Ovary (tissue), 9 donors: ENCODE data around the gene HTRA2. TPM values are rescaled to one million over a fixed set of nuclear protein-coding genes. Genes with fewer than 3 reads are reported as not detected.

Experiments used
- DNase-seq, 5 donors: peaks; one replicate each; pipeline ENCODE4 v3.0.0-alpha.2; 2019 to 2020
- H3K27ac ChIP-seq, 2 donors: fragments of 200-600 bp; one replicate each; pipeline versions ENCODE4 v1.5.1 to v1.8.0; 2019 to 2022
- H3K27me3 ChIP-seq: fragments of 200-600 bp; one replicate; pipeline ENCODE4 v1.8.0; 2022
- H3K36me3 ChIP-seq: fragments of 200-600 bp; sonication (generic); one replicate; pipeline ENCODE4 v1.5.1; 2019
- H3K4me1 ChIP-seq: one replicate; pipeline ENCODE4 v1.8.1; 2013; ENCODE audit warnings: mild to moderate bottlenecking, moderate library complexity; ENCODE audit not compliant: insufficient read depth
- H3K4me3 ChIP-seq: fragments of 200-600 bp; sonication (generic); one replicate; pipeline ENCODE4 v1.5.1; 2017
- H3K9me3 ChIP-seq, 2 donors: fragments of 200-600 bp in 1 of 2; sonication (generic) in 1 of 2; one replicate each; pipeline versions ENCODE4 v1.5.1 to v1.8.1; 2013 to 2019; ENCODE audit warnings: mild to moderate bottlenecking in 1 of 2, moderate library complexity in 1 of 2
- CTCF ChIP-seq, 3 donors: fragments of 450-650 bp in 2 of 3; fragments of 200-600 bp in 1 of 3; IDR thresholded peaks; one replicate each; pipeline versions ENCODE4 v1.5.1 to v1.8.0; 2016 to 2022; ENCODE audit warnings: antibody characterized with exemption in 3 of 3, mild to moderate bottlenecking in 1 of 3
- EP300 ChIP-seq: sonication (generic); formaldehyde crosslinking; IDR thresholded peaks from one replicate; pipeline ENCODE4 v1.6.1; 2017; ENCODE audit warnings: antibody characterized with exemption
- POLR2A ChIP-seq: fragments of 450-650 bp; IDR thresholded peaks from one replicate; pipeline ENCODE4 v1.6.1; 2017; ENCODE audit warnings: antibody characterized with exemption, mild to moderate bottlenecking, moderate library complexity
- WGBS, 3 donors: extraction: QIAGEN DNeasy Blood & Tissue Kit in 1 of 3; methylation state at CpG; one replicate each; pipeline versions ENCODE4 v1.1.5 to v1.1.7; 2013 to 2017; 5-methylcytosine and 5-hydroxymethylcytosine counted together
- intact Hi-C, 4 donors: fragments of 100-400 bp; cut with DNase I; formaldehyde crosslinking; loops; one replicate each; pipeline versions ENCODE4 v1.11.0 to v1.15.1; 2022 to 2023
- polyA plus RNA-seq, 2 donors: library from polyadenylated mRNA; stranded (reverse); fragments of 200-250 nt in 1 of 2; fragments of 350-450 nt in 1 of 2; fragmentation: Illumina TruSeq in 1 of 2; extraction: RNeasy Lipid Tissue Mini Kit (QIAGEN cat#74804) in 1 of 2; gene quantifications; one replicate each; pipeline ENCODE4 v1.2.3, GENCODE V29; 2013 to 2014
- total RNA-seq, 7 donors: library from RNA; depleted of rRNA in 2 of 7; stranded (reverse); fragments of >200 nt in 2 of 7; fragmentation: NEBNext Ultra II Directional in 3 of 7; extraction: Animal tissue kit (Norgen Biotek cat#: 25700) in 3 of 7; gene quantifications; one replicate each; pipeline versions ENCODE4 v1.1.0 to v1.2.4, GENCODE V29; 2016 to 2023
- donor health status: DM: no; HTN: no; CAD: no; lungs with moderate emphysema.
- donor health status: DM: no; HTN: no; CAD: no.
- donor health status: Bipolar disorder and iron deficiency.
- donor health status: DM: yes; HTN: yes; CAD: no.
- donor health status: DM: no; HTN: no; CAD: no.
- donor health status: DM: yes; HTN: yes; CAD: no.

Gene HTRA2
- total and polyA plus RNA-seq, 9 donors, result 28.7 to 47.6 (median 36.9) TPM

- intact Hi-C loops, result no loop called here
- peak in 1 of 5 donors; percentile 37 for DNase-seq
- Histone ChIP-seq H3K4me1 (peaks cover 5% of the 10 kb centered on the region), H3K4me3 (no peak overlapping the region), H3K27ac (no peak overlapping the region), H3K9me3 (no peaks in the 10 kb centered on the region), H3K27me3 (no peaks in the 10 kb centered on the region), H3K36me3 (no peaks in the 10 kb centered on the region)
- 77 to 82% (median 80%) methylated on average over 17 of the region's 17 CpGs for WGBS, 3 donors
- TF ChIP-seq CTCF (IDR thresholded peaks at IDR 0.05) (no peak), EP300 (no peak), POLR2A (no peak)
Observed at GRCh38 chr2:74555610-74556103, 25.9 kb downstream of the HTRA2 start.

- Histone ChIP-seq H3K27ac (no peak overlapping the region), H3K4me1 (peaks cover 5% of the 10 kb centered on the region), H3K27me3 (no peaks in the 10 kb centered on the region), H3K36me3 (no peaks in the 10 kb centered on the region), H3K4me3 (no peak overlapping the region), H3K9me3 (no peaks in the 10 kb centered on the region)
- intact Hi-C loops, result no loop called here
- TF ChIP-seq EP300, result no peak
- DNase-seq, result no peak
- 90 to 94% (median 90%) methylated on average over 14 of the region's 14 CpGs for WGBS, 3 donors
Observed at GRCh38 chr2:74556159-74556558, 26.4 kb downstream of the HTRA2 start.

- Histone ChIP-seq H3K27ac (no peak overlapping the region), H3K4me3 (no peak overlapping the region), H3K36me3 (no peaks in the 10 kb centered on the region), H3K4me1 (peaks cover 5% of the 10 kb centered on the region), H3K9me3 (no peaks in the 10 kb centered on the region), H3K27me3 (no peaks in the 10 kb centered on the region)
- TF ChIP-seq POLR2A (no peak), CTCF (IDR thresholded peaks at IDR 0.05) (no peak), EP300 (no peak)
- intact Hi-C loops, result no loop called here
- WGBS, 3 donors, result 88 to 91% (median 90%) methylated on average over 6 of the region's 6 CpGs
- DNase-seq, result no peak
Observed at GRCh38 chr2:74556831-74557370, 27.2 kb downstream of the HTRA2 start.

GRCh38 chr2:74558284-74559230 is 28.8 kb downstream of the HTRA2 start:
- Histone ChIP-seq H3K27ac (no peak overlapping the region), H3K4me3 (no peak overlapping the region), H3K36me3 (no peaks in the 10 kb centered on the region), H3K4me1 (no peaks in the 10 kb centered on the region), H3K9me3 (no peaks in the 10 kb centered on the region), H3K27me3 (no peaks in the 10 kb centered on the region)
- no peak for DNase-seq
- no peak for TF ChIP-seq POLR2A
- TF ChIP-seq EP300, result no peak
- no peak for TF ChIP-seq CTCF (IDR thresholded peaks at IDR 0.05)
- intact Hi-C loops, result no loop called here
- 59 to 66% (median 60%) methylated on average over 7 of the region's 7 CpGs for WGBS, 3 donors

GRCh38 chr2:74559912-74560311 is 30.2 kb downstream of the HTRA2 start:
- no peak for DNase-seq
- intact Hi-C loops, result no loop called here
- H3K36me3 ChIP-seq, result no peaks in the 10 kb centered on the region
- no peaks in the 10 kb centered on the region for H3K27me3 ChIP-seq
- no peaks in the 10 kb centered on the region for H3K4me1 ChIP-seq
- 11 to 19% (median 13%) methylated on average over 5 of the region's 5 CpGs for WGBS, 3 donors
- H3K27ac ChIP-seq, result no peak overlapping the region
- no peaks in the 10 kb centered on the region for H3K9me3 ChIP-seq
- no peak for TF ChIP-seq CTCF (IDR thresholded peaks at IDR 0.05)
- TF ChIP-seq EP300, result no peak
- TF ChIP-seq POLR2A, result no peak
- H3K4me3 ChIP-seq, result no peak overlapping the region
